NCI-H446 treated with DMSO at 0.1 percent for 48 hours (cell line): ENCODE results near the gene ARHGAP15.

Source experiments
- DNase-seq: peaks from one replicate; lab custom pipeline; 2025; lab: John Stamatoyannopoulos, UW

The ARHGAP15 gene

DNA sequence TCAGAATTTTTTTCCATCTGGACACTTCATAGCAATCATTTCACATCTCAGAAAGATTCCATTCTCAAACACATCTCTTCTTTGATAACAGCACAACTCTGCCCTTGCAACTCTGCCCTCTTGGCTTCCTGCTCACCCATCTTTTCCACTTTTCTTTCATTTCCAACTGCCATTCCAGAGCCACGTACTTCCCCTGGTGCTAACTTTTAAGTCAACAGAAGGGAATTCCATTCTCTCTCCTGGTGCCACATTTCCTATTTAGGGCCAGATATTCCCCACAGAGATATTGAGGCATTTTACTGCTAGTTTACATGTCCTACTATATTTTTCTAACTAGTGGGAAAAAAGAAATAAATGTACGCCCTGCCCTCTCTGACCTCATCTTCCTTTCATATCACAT is 590.2 kb downstream of the ARHGAP15 start:
- no peak for DNase-seq

DNA sequence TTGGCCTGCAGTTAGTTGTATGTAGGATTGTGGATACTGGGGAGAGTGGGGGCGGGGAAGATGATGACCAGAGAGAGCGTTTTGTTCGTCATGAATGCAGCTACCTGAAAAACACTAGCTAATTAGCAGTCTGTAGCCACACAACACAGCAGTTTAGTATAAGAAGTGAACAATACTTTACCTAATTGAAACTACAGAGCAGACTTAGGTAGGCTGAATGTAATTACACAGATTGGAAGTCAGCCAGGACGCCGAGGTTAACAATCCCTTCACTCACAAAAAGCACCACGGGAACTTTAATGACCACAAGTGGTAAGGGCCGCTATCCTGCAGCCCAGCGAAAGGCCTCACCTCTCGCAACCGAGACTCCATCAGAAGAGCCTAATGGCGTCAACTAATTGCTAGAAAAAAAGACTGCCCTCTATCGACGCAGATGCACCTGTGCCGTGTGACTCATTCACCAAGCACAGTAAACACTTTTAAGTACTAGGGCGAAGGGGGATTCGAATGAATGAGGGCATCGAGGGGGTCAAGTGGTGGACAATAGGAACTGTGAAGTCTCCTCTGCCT is 591.0 kb downstream of the ARHGAP15 start:
- DNase-seq: no peak

DNA sequence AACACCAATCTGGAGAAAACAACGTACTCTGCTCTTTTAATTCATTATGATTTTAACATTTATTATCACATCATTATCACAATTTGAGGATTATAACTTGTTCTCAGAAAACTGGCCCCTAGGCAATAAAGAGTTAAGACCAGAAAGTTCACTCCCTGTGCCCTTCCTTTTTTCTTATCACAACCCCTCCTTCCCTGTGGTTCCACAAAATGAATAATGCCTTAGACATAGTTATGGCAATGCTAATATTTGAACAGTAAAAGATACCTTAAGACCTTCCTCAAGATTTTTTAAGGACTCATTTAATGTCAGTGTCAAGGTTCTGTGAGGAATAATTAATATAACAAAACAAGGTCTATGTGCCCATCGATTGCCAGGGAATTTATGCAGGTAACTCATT is 596.2 kb downstream of the ARHGAP15 start:
- DNase-seq: no peak

DNA sequence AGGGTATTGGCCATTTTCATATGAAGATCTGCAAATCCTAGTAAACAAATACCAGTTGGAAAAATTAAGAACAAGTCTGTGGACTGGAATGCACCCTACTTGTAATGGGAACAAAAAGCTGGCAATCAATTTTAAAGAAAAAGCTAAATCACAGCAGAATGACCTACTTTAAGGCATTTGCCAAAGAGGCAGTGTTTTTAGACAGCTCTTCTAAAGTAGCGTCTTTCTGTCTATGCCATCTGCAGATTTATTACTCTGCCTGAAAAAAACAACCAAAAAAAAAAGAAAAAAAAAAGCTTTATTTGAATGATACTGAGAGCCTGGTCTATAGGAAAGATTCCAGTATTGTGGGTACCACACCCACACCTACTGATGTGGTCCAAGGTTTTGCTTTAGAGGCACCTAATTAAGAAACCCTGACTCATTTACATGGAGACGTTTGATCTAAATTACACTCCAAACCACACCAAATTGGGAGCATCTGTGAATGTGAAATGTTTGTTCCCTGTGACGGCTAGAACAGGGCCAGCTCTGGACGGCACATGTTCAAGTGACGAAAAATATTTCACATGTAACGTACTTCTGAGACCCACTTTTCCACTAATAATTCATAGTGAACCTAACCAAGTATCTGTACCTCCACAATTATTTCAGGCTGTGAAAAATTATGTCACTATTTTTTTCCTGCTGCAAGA is 597.1 kb downstream of the ARHGAP15 start:
- DNase-seq: peak; percentile 35

DNA sequence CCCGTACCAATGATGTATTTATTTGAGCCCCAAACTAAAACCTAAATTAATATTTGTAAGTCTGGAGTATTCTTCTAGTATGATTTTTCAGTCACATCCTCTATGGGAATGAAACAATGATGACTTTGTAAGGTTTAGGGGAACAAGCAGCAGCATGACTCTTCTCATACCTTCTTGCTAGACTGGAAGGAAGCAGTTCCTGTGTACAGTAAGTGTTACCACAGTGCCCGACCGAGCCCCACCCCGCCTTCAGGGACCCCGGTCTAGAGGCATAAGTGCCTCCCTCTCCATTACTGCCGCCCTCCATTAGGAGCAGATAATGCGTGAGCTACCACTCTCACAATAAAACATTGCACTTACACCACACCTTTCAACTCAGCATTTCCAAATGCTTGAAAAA is 599.3 kb downstream of the ARHGAP15 start:
- DNase-seq: no peak

DNA sequence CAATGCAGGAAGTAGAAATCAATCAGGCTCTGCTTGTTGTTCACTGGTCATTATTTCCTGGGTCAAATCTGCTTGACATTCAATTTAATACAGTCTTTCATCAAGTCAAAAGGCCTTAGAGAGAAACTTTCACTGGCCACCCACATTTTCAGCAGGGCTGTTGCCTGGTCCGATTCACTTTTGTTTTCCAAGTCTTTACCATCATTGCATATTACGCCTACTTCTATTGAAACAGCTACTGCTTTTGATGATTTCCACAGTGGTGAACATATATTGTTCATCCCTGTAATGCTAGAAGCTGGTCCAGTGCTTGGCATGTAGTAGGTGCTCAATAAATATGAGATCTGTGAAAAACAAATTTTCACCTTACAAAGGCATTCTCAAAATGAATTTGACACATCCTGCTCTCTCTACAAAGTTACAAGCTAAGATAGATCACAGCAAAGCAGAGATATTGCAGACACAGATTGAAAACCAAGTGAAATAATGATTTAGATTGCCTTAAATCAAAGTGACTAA is 600.1 kb downstream of the ARHGAP15 start:
- DNase-seq: no peak

DNA sequence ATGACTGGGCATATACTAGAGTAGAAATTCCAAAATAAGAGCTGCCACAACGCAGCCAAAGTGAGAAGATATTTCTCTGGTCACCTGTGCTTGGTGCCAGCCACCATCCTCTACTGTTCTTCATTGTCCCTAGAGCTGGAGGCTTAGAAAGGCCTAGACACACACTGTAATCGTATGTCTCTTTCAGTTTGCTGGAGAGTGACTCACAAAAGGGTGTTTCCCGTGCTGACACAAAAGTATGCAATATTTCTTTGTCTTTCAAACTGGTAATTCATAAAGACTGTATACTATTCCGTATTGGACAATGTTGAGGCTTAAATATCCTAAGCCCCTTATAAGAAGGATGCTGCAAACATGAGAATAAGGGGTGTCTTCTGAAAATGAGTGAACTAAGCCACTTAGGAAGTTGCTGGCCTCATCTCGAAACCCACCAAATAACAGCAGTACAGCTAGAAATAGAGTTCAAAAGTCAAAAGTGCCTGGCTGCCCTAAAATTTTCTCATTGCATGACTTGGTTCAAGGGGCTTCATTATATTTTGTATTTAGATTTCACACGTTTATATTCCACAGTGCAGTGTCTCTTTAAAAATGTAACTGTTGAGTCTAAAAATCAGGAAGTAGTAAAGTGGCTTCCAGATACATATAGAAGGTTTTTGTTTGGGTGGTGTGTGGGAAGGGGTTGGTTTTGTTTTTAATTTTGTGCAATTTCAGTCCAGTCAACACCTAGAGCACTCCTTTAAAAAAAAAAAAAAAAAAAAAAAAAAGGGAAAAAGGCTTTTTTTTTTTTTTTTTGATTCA is 601.1 kb downstream of the ARHGAP15 start:
- DNase-seq: no peak

DNA sequence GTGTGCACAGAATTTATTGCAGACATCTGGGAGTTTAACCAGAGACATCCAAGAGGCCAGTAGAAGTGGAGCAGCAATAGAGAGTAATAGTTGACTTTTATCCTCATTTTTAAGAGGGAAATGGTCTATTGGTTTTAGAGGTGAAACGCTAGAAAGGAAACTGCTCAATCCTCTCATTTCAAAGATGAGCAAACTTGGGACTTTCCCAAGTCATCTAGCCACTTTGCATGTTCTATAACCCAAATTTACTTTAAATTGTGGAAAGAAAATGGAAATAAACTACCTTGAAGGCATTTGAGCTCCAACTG is 601.7 kb downstream of the ARHGAP15 start:
- DNase-seq: no peak

DNA sequence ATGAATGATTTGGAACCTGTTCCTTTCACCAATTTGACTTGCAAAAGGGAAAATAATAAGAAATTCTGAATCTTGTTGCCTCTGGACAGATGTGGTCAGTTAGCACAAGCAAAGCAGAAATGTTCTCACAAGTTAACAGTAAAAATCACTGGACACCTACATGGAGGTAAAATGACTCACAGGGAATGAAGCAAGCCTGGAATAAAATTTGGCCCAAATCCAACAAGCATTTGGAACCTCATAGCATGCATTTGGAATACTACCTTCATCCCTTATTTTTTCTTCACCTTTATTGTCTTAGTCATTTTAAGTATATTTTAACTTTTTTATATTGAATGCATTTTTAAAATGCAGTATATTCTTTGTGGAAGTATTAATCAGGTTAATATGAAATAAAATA is 602.9 kb downstream of the ARHGAP15 start:
- peak; percentile 7 for DNase-seq

DNA sequence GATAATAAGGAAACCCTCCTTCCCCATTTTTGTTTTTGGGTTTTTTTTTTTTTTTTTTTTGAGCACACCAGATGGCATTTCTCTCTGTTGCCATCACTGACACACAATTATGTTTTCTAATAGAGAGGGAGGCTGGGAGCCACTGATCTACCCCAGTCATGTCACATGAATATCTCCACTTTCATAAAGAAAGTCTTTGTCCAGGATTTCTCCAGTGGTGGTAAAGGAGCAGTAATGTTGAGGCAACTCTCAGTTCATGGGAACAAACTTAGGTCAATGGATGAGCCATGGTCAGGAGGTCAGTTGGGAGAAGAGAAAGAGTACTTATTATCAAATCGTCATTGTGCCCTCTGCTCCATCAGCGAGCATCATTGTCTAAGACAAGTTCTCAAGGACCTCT is 603.7 kb downstream of the ARHGAP15 start:
- peak; percentile 22 for DNase-seq

DNA sequence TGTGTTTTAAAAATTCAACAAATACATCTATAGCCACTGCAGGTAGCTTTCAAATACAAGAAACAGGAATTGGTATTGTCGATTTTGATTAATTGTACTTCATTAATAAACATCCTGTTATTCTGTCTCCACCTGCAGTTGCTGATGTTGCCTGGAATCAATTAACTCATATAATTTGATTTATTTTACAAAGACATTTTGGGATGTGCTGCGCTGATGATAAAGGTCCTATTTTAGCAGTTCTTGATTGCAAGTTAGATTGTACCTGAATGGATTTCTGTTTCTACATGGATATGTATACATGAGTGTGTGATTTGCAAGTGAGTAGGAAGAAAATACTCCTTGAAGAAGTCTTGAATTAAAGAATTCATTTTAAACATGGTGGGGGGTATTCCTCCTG is 605.3 kb downstream of the ARHGAP15 start:
- no peak for DNase-seq

DNA sequence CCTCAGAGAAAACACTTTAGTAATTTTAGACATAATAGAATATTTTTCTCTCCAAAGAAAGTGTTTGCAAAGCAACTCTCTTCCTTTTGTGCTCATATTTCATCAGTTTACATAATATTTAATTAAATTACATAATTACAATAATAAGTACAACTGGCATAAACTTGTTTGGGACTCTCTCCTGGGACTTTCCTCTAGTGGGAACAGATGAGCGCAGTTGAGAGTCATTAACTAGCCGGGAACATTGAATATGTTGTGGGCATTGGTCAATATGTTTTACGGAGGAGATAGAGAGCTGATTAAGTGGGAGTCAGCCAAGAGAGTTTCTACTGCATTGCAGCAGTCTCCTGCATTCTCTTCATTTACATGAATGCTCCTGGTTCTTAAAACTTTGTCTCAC is 607.7 kb downstream of the ARHGAP15 start:
- peak; percentile 35 for DNase-seq

DNA sequence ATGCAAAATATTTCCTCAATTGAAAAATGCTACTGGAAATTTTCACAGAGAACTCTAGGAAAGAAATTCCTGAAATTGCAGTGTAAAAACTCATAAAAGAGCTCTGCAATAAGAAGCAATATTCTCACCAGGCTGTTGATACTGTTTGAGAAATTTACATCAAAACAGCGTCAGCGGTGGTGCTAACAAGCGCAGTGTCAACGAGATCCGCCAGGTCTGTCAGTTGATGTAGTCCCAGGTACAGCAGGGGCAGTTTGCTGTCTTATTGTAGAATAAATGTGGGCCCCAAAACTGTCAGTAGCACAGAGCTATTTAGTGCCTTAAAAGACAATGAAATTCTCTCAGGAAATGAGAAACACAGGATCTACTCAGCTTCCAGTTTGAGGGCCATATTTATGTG is 611.2 kb downstream of the ARHGAP15 start:
- no peak for DNase-seq

DNA sequence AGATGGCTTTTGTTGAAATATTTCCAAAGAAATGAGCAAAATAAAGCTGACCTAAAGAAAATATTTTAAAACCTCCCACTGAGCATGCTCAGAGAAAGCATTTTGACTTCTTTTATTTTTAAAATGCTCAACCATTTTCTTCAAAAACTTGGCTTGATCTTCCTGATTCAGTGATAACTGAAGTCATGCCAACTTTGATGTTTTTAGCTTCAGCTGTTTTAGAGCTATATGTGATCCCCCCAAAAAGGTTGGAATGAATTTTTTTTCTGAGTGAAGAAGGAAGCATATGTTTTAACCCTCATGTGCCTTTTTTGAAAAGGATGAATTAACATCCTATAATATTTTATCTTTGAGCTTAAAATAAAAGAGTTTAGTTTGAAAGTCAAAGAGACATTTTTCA is 612.0 kb downstream of the ARHGAP15 start:
- no peak for DNase-seq

DNA sequence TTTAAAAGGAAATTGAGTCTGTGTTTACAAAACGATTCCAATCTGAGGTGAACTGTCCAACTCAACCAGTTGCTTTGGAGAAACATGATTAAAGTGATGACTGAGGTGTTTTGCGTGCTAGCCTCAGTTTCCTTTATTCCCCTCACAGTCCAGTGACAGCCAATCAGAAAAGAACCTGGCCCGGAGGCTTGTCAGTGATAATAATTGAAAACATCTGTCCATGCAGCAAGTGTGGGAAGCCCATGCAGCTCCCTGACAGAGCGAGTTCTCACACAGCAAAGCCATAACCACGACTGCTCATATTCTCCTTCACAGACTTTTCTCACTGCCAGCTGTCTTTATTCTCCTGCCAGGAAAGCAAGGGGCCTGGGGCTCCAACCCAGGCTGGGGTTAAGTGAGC is 613.4 kb downstream of the ARHGAP15 start:
- no peak for DNase-seq

DNA sequence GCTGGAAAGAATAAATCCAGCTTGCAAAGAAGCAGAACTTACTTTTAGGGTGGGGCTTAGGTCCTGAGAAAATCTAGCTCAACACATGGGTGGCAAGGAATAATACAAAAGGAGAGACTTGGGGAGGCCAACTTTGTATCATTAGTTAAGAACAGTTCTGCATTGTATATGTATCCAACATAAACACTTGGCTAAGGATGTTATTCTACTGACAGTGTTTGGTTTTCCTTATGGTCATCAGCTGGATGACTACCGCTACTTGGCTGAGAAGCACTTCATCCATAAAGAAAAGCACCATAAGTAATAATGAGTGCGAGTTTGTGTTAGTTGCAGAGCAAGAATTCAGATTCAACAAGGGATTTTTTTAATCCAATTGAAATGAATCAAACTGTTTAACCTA is 614.9 kb downstream of the ARHGAP15 start:
- no peak for DNase-seq

DNA sequence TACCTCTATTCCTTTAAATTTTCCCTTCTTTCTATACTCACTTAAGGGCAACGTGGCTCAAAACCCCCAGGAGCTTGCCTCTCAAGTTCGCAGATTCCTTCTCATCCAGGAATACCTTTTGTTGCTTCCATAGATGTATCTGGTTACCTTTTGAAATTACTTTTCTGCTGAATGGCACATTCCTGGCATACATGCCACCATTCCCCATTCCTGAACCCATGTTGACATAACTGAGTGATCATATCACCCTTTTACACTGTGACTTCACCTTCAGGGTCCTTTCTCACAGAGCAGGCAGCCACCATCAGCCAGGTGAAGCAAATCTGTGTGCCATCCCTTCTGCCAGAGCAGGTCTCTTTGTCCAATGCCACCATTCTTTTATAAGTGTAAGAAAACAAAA is 615.8 kb downstream of the ARHGAP15 start:
- no peak for DNase-seq

DNA sequence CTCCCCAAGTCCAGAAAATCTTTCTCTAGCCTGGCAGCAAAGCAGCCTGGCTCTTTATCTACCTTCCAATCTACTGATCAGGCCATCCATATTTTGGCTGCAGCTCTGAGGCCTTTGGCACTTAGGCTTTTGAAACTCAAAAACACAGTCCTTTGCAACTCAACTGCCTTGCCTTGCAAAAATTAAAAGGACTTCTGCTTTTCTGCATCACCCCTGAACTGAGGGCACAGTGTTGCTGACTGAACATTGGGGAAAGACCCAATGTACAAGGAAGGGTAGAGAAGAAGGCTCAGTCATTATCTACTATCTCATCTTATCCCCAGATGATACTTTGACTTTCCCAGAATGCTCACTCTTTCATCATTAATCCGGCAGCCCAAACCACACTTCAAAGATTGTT is 625.5 kb downstream of the ARHGAP15 start:
- no peak for DNase-seq

DNA sequence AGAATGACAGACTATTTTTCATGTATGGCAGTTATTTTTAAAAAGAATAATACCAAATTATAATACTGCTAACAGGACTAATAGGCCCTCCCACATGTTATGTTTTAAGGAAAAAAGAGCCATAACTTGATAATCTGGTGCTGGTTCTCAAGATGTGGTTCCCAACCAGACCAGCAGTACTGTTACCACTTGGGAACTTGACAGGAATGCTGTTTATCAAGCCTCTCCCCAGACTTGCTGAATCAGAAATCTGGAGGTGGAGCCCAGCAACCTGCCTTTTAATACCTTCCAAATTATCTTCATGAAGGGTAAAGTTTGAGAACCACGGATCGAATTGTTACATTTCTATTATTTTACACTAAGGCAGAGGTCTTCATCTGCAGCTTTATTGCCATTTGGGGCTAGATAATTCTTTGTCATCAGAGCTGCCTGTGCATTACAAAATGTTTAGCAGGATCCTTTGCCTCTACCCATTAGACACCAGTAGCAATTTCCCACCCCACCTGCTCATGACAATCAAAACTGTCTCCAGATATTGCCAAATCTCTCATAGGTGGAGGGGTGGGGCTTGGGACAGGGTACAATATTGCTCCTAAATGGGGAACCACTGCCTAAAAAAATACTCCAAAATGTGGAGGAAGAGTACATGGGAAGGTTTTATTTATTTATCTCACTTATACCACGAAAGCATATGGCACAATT is 629.6 kb downstream of the ARHGAP15 start:
- no peak for DNase-seq

DNA sequence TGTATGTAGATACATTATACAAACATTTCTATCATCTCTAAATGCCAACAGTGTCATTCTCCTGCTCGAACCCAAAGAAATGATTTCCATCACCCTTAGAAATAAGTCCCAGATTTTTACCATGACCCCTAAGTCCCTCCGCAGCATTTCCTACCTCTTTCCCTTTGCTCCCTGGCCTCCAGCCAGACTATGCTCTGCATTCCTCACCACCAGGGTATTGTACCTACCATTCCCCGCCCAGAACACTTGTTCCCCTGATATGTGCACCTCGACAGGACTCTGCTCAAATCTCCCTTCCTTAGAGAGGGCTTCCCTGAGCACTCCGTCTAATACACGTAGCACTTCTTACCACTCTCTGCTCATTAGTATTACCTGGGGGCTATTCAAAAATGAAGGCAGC is 630.2 kb downstream of the ARHGAP15 start:
- no peak for DNase-seq

DNA sequence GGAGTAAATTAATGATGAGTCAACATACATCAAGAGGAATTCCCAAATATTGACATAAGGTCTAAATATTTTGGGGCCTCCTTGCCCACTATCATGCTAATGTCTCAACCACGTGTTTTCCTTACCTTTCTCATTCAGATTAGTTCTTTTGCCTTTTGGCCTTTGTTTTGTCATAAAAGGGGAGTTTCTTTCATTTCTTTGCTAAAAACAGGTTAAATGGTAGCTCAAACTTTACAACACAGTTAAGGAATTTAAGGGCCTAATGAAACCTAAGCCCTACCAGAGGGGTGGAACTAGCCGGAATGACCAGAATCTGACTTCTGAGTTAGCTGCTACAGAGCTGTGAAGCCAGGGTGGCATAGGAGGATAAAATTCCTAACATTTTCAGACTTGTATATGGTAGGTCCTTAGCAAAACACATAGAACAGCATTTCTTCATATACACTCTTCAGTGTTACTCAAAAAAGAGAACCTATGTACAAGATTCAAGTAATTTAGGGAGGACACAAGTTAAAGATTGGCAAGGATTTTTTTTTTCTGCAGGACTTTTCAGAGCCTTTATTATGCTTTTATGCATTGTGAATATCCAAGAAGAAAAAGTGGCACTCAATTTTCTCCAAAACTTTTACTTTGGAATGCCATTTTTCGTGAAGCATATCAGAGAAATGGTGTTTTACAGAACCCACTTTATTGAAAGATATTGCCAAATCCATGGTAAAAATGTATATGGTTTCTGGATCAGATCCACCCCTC is 633.1 kb downstream of the ARHGAP15 start:
- no peak for DNase-seq

DNA sequence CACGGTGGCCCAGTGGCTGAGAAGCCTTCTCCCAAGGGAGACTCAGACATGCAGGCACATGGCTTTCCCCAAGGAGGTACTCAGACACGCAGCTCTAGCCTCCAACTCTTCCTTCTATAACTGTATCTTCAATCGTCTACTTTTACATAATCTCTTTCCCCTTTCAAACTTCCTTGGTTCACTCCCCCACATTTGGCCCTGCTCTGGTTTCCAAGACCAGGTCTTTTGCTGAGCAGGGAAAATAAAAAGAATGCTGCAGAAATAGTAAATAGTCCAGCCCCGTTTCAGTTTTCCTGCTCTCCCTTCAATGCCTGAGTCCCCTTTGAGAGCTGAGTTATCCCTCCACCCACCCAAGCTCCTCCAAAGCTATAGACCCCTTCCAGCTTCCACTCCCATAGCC is 635.0 kb downstream of the ARHGAP15 start:
- DNase-seq: no peak
